Left forelimb (tissue), 1 donor: ENCODE data around the gene IPO13.

Source experiments
- DNase-seq: peaks from one replicate; pipeline ENCODE4 v3.0.0-alpha.2; 2018; ENCODE audit warnings: low spot score

IPO13 gene

GRCh38 chr1:43973981-43974442, 27.3 kb downstream of the IPO13 start:
- DNase-seq: no peak

GRCh38 chr1:43974443-43975248, 27.9 kb downstream of the IPO13 start, which contains the start of gene ATP6V0B:
TSS of gene ATP6V0B (plus strand) at chr1:43974960. CDS start at chr1:43975041, 81 bp downstream.
- peak; percentile 95 for DNase-seq

- DNase-seq: no peak
These were observed 28.7 kb downstream of the IPO13 start for GRCh38 chr1:43975249-43975961.

GRCh38 chr1:43976045-43976444, 29.3 kb downstream of the IPO13 start:
- no peak for DNase-seq

- DNase-seq: no peak
These were observed 30.1 kb downstream of the IPO13 start for GRCh38 chr1:43976890-43977289.

GRCh38 chr1:43977376-43978263, 30.9 kb downstream of the IPO13 start:
- no peak for DNase-seq

- DNase-seq: no peak
These were observed 31.5 kb downstream of the IPO13 start for GRCh38 chr1:43978264-43978550.

GRCh38 chr1:43978551-43979260, 32.0 kb downstream of the IPO13 start, which contains the start of gene B4GALT2:
TSS of gene B4GALT2 (plus strand) at chr1:43979210. CDS start at chr1:43981161, 1,951 bp downstream.
- no peak for DNase-seq

GRCh38 chr1:43979261-43979527, 32.4 kb downstream of the IPO13 start:
- DNase-seq: no peak

- DNase-seq: peak; percentile 76
These were observed 32.9 kb downstream of the IPO13 start for GRCh38 chr1:43979528-43980254.

- no peak for DNase-seq
These were observed 33.7 kb downstream of the IPO13 start for GRCh38 chr1:43980255-43981134.

GRCh38 chr1:43981135-43981491, 34.4 kb downstream of the IPO13 start:
- DNase-seq: no peak

GRCh38 chr1:43981636-43982035, 34.9 kb downstream of the IPO13 start:
- DNase-seq: no peak

- DNase-seq: no peak
These were observed 35.5 kb downstream of the IPO13 start for GRCh38 chr1:43982241-43982640.

- DNase-seq: no peak
These were observed 36.1 kb downstream of the IPO13 start for GRCh38 chr1:43982808-43983207.

GRCh38 chr1:43983253-43983899, 36.6 kb downstream of the IPO13 start:
- no peak for DNase-seq

GRCh38 chr1:43984855-43985254, 38.1 kb downstream of the IPO13 start:
- no peak for DNase-seq

GRCh38 chr1:43985984-43986595, 39.3 kb downstream of the IPO13 start:
- DNase-seq: no peak

- DNase-seq: no peak
These were observed 40.0 kb downstream of the IPO13 start for GRCh38 chr1:43986712-43987111.
